Transverse colon (tissue), 4 donors: Measurements from ENCODE around the gene SYNE2. TPM values are rescaled to one million over a fixed set of nuclear protein-coding genes. Genes with fewer than 3 reads are reported as not detected.

Experiments used
- DNase-seq: peaks from one replicate; pipeline ENCODE4 v3.0.0-alpha.2; 2019
- H3K27ac ChIP-seq, 4 donors: fragments of 200-600 bp; sonication (generic); 2 replicates each; pipeline ENCODE4 v1.5.1; 2016 to 2018; ENCODE audit warnings: inconsistent platforms in 4 of 4
- H3K27me3 ChIP-seq: fragments of 200-600 bp; sonication (generic); 2 replicates; pipeline ENCODE4 v1.5.1; 2017; ENCODE audit warnings: inconsistent platforms
- H3K36me3 ChIP-seq, 4 donors: fragments of 200-600 bp; sonication (generic); 2 replicates each; pipeline ENCODE4 v1.5.1; 2017 to 2019; ENCODE audit warnings: inconsistent platforms in 4 of 4
- H3K4me1 ChIP-seq, 4 donors: fragments of 200-600 bp; sonication (generic); 2 replicates each; pipeline ENCODE4 v1.5.1; 2017 to 2020; ENCODE audit warnings: inconsistent platforms in 4 of 4
- H3K4me3 ChIP-seq, 4 donors: fragments of 200-600 bp; sonication (generic); 1 replicate in 1 of 4; 2 replicates in 3 of 4; pipeline versions ENCODE4 v1.5.1 to v1.6.1; 2017 to 2019; ENCODE audit warnings: inconsistent platforms in 4 of 4
- H3K9me3 ChIP-seq, 2 donors: fragments of 200-600 bp; sonication (generic); 2 replicates each; pipeline ENCODE4 v1.5.1; 2017 to 2019; ENCODE audit warnings: inconsistent platforms in 2 of 2
- CTCF ChIP-seq, 5 experiments: fragments of 200-600 bp in 3 of 5; fragments of 450-650 bp in 2 of 5; sonication (generic) in 3 of 5; IDR thresholded peaks; 1 replicate in 2 of 5; 2 replicates in 3 of 5; pipeline ENCODE4 v1.5.1; 2016 to 2017; ENCODE audit warnings: antibody characterized with exemption in 5 of 5, inconsistent platforms in 3 of 5, mild to moderate bottlenecking in 2 of 5, moderate library complexity in 1 of 5
- EP300 ChIP-seq: sonication (generic); formaldehyde crosslinking; IDR thresholded peaks from one replicate; pipeline ENCODE4 v1.6.1; 2017; ENCODE audit warnings: antibody characterized with exemption, low read depth
- POLR2A ChIP-seq: fragments of 450-650 bp; IDR thresholded peaks from one replicate; pipeline ENCODE4 v1.6.1; 2016; ENCODE audit warnings: antibody characterized with exemption, mild to moderate bottlenecking, moderate library complexity
- POLR2AphosphoS5 ChIP-seq, 3 donors: sonication (generic); formaldehyde crosslinking; IDR thresholded peaks; one replicate each; pipeline ENCODE4 v1.6.1; 2016; ENCODE audit warnings: antibody characterized with exemption in 3 of 3
- WGBS, 2 donors: methylation state at CpG; one replicate each; pipeline ENCODE4 v1.1.5; 2018; ENCODE audit warnings: low coverage in 1 of 2; 5-methylcytosine and 5-hydroxymethylcytosine counted together
- in situ Hi-C, 4 donors: fragments of 200-750 bp; cut with MboI; loops; one replicate each; pipeline versions ENCODE4 v1.15.0 to v1.15.1; 2017; ENCODE audit warnings: low sequenced_read_pairs in 3 of 4, low pct_ligation_motif_present in 1 of 4, low pct_unique_long_range_greater_than_20kb in 1 of 4
- intact Hi-C: fragments of 100-400 bp; cut with DNase I; formaldehyde crosslinking; loops from one replicate; pipeline ENCODE4 v1.15.1; 2023; ENCODE audit warnings: low total_unique reads
- total RNA-seq, 4 donors: library from RNA; depleted of rRNA; stranded (reverse); fragments of >200 nt; gene quantifications; one replicate each; pipeline ENCODE4 v1.1.0, GENCODE V29; 2016

The SYNE2 gene
- total RNA-seq, 4 donors from 2014 or later: 242 to 491 (median 304) TPM

- peaks cover 0 to 13% (median 0%) of the 10 kb centered on the region in 4 donors for H3K36me3 ChIP-seq
- intact Hi-C loops (no loop called here), in situ Hi-C loops (no loop called here)
- no peak for TF ChIP-seq POLR2AphosphoS5 (IDR thresholded peaks at IDR 0.05)
- no peak for TF ChIP-seq EP300
- no peak for TF ChIP-seq POLR2A
- no peaks in the 10 kb centered on the region for H3K4me1 ChIP-seq
- no peaks in the 10 kb centered on the region for H3K27me3 ChIP-seq
- no peak overlapping the region for H3K4me3 ChIP-seq
- no peaks in the 10 kb centered on the region for H3K9me3 ChIP-seq
- no peak for DNase-seq
- WGBS, 2 donors: 42 to 59% methylated on average over 3 of the region's 3 CpGs
- H3K27ac ChIP-seq: no peak overlapping the region
Measured at GRCh38 chr14:63972323-63972932, 119.6 kb downstream of the SYNE2 start.

GRCh38 chr14:63974176-63974575 lies 121.4 kb downstream of the SYNE2 start:
- H3K4me3 ChIP-seq: no peak overlapping the region
- H3K36me3 ChIP-seq: peaks cover 0 to 11% (median 2%) of the 10 kb centered on the region in 4 donors
- no peak overlapping the region for H3K27ac ChIP-seq
- DNase-seq: no peak
- TF ChIP-seq CTCF (IDR thresholded peaks at IDR 0.05): no peak
- no peak for TF ChIP-seq POLR2A
- no peak for TF ChIP-seq EP300
- TF ChIP-seq POLR2AphosphoS5 (IDR thresholded peaks at IDR 0.05): no peak
- no peaks in the 10 kb centered on the region for H3K9me3 ChIP-seq
- WGBS, 2 donors: 86 to 92% methylated on average over 5 of the region's 5 CpGs
- H3K27me3 ChIP-seq: no peaks in the 10 kb centered on the region
- no peaks in the 10 kb centered on the region for H3K4me1 ChIP-seq
- in situ Hi-C loops: no loop called here
- intact Hi-C loops: no loop called here

GRCh38 chr14:63981569-63981968 lies 128.8 kb downstream of the SYNE2 start:
- in situ Hi-C loops: no loop called here
- Histone ChIP-seq H3K27ac (no peak overlapping the region), H3K36me3 (peaks cover 0 to 24% (median 11%) of the 10 kb centered on the region in 4 donors), H3K27me3 (no peaks in the 10 kb centered on the region), H3K4me1 (no peaks in the 10 kb centered on the region), H3K4me3 (no peak overlapping the region), H3K9me3 (no peaks in the 10 kb centered on the region)
- WGBS, 2 donors: 91 to 94% methylated on average over 4 of the region's 4 CpGs
- DNase-seq: no peak
- TF ChIP-seq POLR2A: no peak
- TF ChIP-seq EP300: no peak
- intact Hi-C loops: no loop called here

- no peak for DNase-seq
- in situ Hi-C loops (no loop called here), intact Hi-C loops (no loop called here)
- Histone ChIP-seq H3K27me3 (no peaks in the 10 kb centered on the region), H3K4me1 (no peaks in the 10 kb centered on the region), H3K27ac (no peak overlapping the region), H3K36me3 (peaks cover 0 to 24% (median 9%) of the 10 kb centered on the region in 4 donors), H3K4me3 (no peak overlapping the region), H3K9me3 (no peaks in the 10 kb centered on the region)
- no peak for TF ChIP-seq CTCF (IDR thresholded peaks at IDR 0.05)
- no peak for TF ChIP-seq EP300
- 88 to 97% methylated on average over 3 of the region's 3 CpGs for WGBS, 2 donors
Measured at GRCh38 chr14:63982156-63982555, 129.4 kb downstream of the SYNE2 start.

GRCh38 chr14:63982629-63983028 lies 129.8 kb downstream of the SYNE2 start:
- no peaks in the 10 kb centered on the region for H3K27me3 ChIP-seq
- peaks cover 0 to 24% (median 7%) of the 10 kb centered on the region in 4 donors for H3K36me3 ChIP-seq
- no peak for DNase-seq
- TF ChIP-seq CTCF (IDR thresholded peaks at IDR 0.05) (no peak), POLR2A (no peak), EP300 (no peak)
- H3K27ac ChIP-seq: no peak overlapping the region
- WGBS, 2 donors: 91 to 94% methylated on average over 3 of the region's 3 CpGs
- intact Hi-C loops: no loop called here
- in situ Hi-C loops: no loop called here
- H3K4me1 ChIP-seq: no peaks in the 10 kb centered on the region
- H3K9me3 ChIP-seq: no peaks in the 10 kb centered on the region
- no peak overlapping the region for H3K4me3 ChIP-seq
